GM18519 (cell line): Measurements from ENCODE around the gene SPACA6.
"Not testable (repeated sequence)": the region's sequence is repeated elsewhere in the genome, so short reads cannot be mapped to it uniquely, and the experiment has no call there.

ENCODE experiments used
- ATAC-seq: cut with Tn5 transposase; IDR thresholded peaks from one replicate; pipeline ENCODE4 v1.9.1; 2021; ENCODE audit warnings: mild to moderate bottlenecking, moderate library complexity; ENCODE audit not compliant: unreplicated experiment, low FRiP score

Gene SPACA6

GRCh38 chr19:51693260-51693659, at the start of gene SPACA6:
TSS of gene SPACA6 (plus strand) at chr19:51693330. CDS start at chr19:51693527, 197 bp downstream.
- no peak for ATAC-seq

- ATAC-seq = no peak
Observed at GRCh38 chr19:51644636-51645271, 48.4 kb upstream of the SPACA6 start.

- ATAC-seq = not testable (repeated sequence)
Observed at GRCh38 chr19:51646730-51647129, 46.4 kb upstream of the SPACA6 start, which contains the start of gene SIGLEC14. TSS of gene SIGLEC14 (minus strand) at chr19:51646825. CDS start at chr19:51646759, 66 bp downstream.

DNA sequence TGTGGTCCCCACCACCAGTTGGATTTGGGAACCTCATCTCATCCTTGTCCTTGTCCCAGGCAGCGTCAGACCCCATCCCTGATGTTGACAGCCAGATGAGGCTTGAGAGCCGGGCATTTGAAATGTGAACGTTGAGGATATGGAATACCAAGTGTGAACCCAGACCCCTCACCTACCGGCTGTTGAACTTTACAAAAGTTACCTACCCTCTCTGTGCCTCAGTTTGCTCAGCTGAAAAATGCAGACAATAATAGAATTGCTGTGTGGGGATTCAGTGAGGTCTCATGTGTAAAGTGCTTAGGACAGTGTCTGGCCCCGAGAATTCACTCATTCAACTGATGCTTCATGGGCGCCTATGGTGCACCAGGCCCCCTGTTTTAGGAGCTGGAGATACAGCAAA, 45.8 kb upstream of the SPACA6 start:
- ATAC-seq = no peak

- no peak for ATAC-seq
Observed at GRCh38 chr19:51651216-51651846, 41.8 kb upstream of the SPACA6 start.

GRCh38 chr19:51652266-51652665, 40.9 kb upstream of the SPACA6 start:
- ATAC-seq = no peak

- ATAC-seq = no peak
Observed at GRCh38 chr19:51653162-51653561, 40.0 kb upstream of the SPACA6 start.

DNA sequence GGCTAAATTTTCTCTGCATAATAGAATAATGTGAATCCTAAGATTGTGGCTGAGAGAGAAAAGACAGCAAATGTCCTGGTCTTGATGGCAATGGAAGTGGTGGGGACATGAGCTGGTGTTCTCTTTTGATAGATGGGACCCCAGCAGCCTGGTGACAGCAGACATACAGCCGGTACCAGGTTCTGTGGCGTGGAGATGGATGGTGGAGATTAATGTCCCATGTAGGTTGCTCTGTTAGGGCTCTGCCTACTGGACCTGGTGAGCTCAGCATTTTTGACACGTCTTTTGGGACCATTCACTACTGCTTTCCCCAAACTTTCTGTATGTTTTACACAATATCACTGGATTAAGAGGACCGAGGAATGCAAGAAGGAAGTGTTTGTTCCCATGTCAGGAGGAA, 38.3 kb upstream of the SPACA6 start:
- no peak for ATAC-seq

DNA sequence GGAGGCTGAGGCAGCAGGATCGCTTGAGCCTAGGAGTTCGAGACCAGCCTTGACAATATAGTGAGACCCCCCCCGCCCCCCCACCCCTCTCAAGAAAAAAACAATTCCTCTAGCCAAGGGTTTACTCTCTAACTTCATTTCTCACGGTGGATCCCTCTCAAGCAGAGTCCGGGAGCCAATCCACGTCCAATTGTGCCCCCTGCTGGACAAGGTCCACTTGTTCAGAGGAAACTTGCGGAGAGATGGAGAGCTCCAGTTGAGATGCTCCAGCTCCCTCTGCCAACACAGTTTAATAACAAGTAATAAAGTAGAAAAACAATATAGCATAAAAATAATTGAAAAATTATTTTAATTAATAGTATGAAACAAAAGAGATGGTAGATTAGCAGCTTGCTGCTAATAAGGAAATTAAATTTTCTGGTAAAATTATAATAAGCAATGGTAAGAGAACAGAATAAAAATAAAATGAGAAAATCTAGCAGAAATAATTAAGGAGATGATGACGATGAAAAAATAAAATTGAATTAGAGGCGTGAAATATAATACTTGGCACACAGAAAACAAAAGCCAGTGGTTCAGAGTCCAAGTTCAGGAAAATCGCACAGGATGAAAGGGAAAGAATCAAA, 32.0 kb upstream of the SPACA6 start:
- ATAC-seq = no peak

GRCh38 chr19:51663650-51664049, 29.5 kb upstream of the SPACA6 start:
- ATAC-seq = no peak

DNA sequence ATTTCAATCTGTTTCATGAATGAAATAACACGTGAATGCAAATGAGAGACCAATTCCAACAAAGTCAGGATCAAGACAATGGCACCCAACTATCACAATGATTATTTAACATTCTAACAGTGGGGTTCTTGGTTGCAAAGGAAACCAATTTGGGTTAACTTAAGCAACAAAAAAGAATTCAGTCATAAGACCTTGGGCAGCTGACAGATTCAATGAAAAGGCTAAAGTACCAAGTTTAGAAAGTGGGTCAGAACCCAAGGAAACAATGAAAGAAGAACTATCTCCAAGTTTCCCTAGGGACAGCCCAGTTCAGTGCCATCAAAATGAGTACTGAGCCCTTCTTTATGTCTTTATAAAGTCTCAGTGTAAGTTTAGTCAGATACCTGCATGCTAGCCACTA, 29.0 kb upstream of the SPACA6 start:
- no peak for ATAC-seq

DNA sequence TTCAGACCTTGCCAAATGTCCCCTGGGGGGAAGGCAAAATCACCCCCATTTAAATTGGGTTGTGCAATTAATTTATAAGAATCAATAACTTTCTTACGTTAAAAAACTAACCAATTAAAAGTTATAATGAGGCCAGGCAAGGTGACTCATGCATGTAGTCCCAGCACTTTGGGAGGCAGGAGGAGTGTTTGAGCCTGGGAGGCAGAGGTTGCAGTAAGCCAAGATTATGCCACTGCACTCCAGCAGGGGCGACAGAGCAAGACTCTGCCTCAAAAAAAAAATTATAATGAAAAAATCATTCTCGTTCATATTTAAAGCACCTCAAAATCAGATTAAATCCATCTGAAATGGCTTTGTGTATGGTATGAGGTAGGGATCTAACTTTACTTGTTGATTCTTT, 28.1 kb upstream of the SPACA6 start:
- no peak for ATAC-seq

DNA sequence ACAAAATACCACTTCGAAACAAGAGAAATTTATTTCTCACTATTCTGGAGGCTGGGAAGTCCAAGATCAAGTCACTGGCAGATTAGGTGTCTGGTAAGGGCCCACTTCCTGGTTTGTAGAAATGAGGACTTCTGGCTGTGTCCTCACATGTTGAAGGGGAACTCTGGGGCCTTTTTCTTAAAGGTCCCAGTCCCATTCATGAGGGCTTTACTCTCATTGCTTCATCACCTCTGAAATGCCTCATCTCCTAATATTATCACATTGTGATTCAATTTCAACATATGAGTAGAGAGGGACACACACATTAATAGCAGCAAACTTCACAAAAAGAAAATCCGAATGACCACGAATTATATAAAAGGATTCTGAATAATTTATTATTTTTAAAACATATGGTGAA, 24.9 kb upstream of the SPACA6 start:
- ATAC-seq = no peak

- ATAC-seq = not testable (repeated sequence)
Observed at GRCh38 chr19:51675911-51676565, 17.1 kb upstream of the SPACA6 start.

DNA sequence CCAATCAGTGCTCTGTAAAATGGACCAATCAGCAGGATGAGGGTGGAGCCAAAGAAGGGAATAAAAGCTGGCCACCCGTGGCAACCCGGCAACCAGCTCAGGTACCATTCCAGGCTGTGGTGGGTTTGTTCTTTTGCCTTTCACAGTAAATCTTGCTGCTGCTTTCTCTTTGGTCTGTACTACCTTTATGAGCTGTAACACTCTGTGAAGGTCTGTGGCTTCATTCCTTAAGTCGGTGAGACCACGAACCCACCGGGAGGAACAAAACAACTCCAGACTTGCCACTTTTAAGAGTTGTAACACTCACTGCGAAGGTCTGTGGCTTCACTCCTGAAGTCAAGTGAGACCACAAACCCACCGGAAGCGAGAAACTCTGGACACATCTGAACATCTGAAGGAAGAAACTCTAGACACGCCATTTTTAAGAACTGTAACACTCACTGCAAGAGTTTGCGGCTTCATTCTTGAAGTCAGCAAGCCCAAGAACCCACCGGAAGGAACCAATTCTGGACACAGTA, 16.5 kb upstream of the SPACA6 start:
- no peak for ATAC-seq

DNA sequence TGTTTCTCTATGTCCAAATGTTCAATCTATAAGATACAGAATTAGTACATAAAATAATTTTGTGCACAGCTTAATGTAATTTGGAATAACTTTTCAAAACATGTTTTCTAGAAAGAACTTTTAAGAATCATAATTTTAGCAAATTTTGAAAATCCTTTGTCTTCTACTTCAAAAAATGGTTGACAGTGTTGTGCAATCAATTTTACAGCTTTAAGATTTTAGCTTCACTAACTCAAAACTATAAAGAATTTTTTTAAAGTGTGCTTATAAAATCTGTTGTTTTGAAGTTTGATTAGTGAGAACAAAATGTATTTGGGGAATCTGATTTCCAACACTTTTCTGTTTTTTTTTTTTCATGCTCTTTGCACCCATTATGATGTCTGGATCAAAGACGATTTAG, 12.7 kb upstream of the SPACA6 start:
- no peak for ATAC-seq

GRCh38 chr19:51681286-51681941, 11.7 kb upstream of the SPACA6 start:
- ATAC-seq = no peak

GRCh38 chr19:51686171-51686570, 7.0 kb upstream of the SPACA6 start:
- no peak for ATAC-seq

GRCh38 chr19:51687791-51688670, 5.1 kb upstream of the SPACA6 start:
- no peak for ATAC-seq
